Ascending aorta (tissue), 2 donors: ENCODE data around the gene KRT14. TPM values are rescaled to one million over a fixed set of nuclear protein-coding genes. Genes with fewer than 3 reads are reported as not detected.

Source experiments
- DNase-seq, 2 donors: peaks; one replicate each; pipeline ENCODE4 v3.0.0-alpha.2; 2019; ENCODE audit warnings: low spot score in 2 of 2
- H3K27ac ChIP-seq, 2 donors: fragments of 200-600 bp; sonication (generic); one replicate each; pipeline ENCODE4 v1.5.1; 2016 to 2017; ENCODE audit warnings: mild to moderate bottlenecking in 1 of 2
- H3K27me3 ChIP-seq: fragments of 200-600 bp; sonication (generic); one replicate; pipeline ENCODE4 v1.5.1; 2017
- H3K36me3 ChIP-seq, 2 donors: fragments of 200-600 bp; sonication (generic); one replicate each; pipeline ENCODE4 v1.5.1; 2016
- H3K4me1 ChIP-seq, 2 donors: fragments of 200-600 bp; sonication (generic); one replicate each; pipeline ENCODE4 v1.5.1; 2016 to 2017; ENCODE audit warnings: mild to moderate bottlenecking in 1 of 2
- H3K4me3 ChIP-seq, 2 donors: fragments of 200-600 bp; sonication (generic); one replicate each; pipeline ENCODE4 v1.5.1; 2016 to 2017; ENCODE audit warnings: mild to moderate bottlenecking in 1 of 2
- H3K9me3 ChIP-seq, 2 donors: fragments of 200-600 bp; sonication (generic); one replicate each; pipeline ENCODE4 v1.5.1; 2016
- CTCF ChIP-seq, 3 experiments: fragments of 200-600 bp in 2 of 3; fragments of 450-650 bp in 1 of 3; sonication (generic) in 2 of 3; IDR thresholded peaks; one replicate each; pipeline ENCODE4 v1.5.1; 2016 to 2019; ENCODE audit warnings: antibody characterized with exemption in 3 of 3, mild to moderate bottlenecking in 1 of 3, moderate library complexity in 1 of 3
- intact Hi-C: fragments of 100-400 bp; cut with DNase I; formaldehyde crosslinking; loops from one replicate; pipeline ENCODE4 v1.15.1; 2023
- total RNA-seq: library from RNA; depleted of rRNA; stranded (reverse); fragments of >200 nt; gene quantifications from one replicate; pipeline ENCODE4 v1.1.0, GENCODE V29; 2016

KRT14 gene
- total RNA-seq, 1 donor from 2014 or later = 10.3 TPM

- intact Hi-C loops = no loop called here
- H3K27me3 ChIP-seq = no peaks in the 10 kb centered on the region
- no peak overlapping the region for H3K27ac ChIP-seq
Observed at GRCh38 chr17:41561554-41561953, 25.1 kb downstream of the KRT14 start.

GRCh38 chr17:41559548-41559947 is 27.1 kb downstream of the KRT14 start:
- H3K9me3 ChIP-seq = no peaks in the 10 kb centered on the region
- H3K4me1 ChIP-seq = no peaks in the 10 kb centered on the region
- no peak overlapping the region for H3K27ac ChIP-seq
- TF ChIP-seq CTCF (IDR thresholded peaks at IDR 0.05) = no peak
- no peaks in the 10 kb centered on the region for H3K27me3 ChIP-seq
- intact Hi-C loops = no loop called here
- H3K36me3 ChIP-seq = no peaks in the 10 kb centered on the region
- H3K4me3 ChIP-seq = no peak overlapping the region
- no peak for DNase-seq

More at GRCh38 chr17:41561554-41561953, 25.1 kb downstream of the KRT14 start:
- Histone ChIP-seq H3K36me3 (no peaks in the 10 kb centered on the region), H3K4me1 (no peaks in the 10 kb centered on the region), H3K4me3 (no peak overlapping the region), H3K9me3 (no peaks in the 10 kb centered on the region)
- DNase-seq = no peak
- no peak for TF ChIP-seq CTCF (IDR thresholded peaks at IDR 0.05)

- intact Hi-C loops = no loop called here
- DNase-seq = no peak
- Histone ChIP-seq H3K27ac (no peak overlapping the region), H3K27me3 (no peaks in the 10 kb centered on the region), H3K4me3 (no peak overlapping the region), H3K36me3 (no peaks in the 10 kb centered on the region), H3K9me3 (no peaks in the 10 kb centered on the region), H3K4me1 (no peaks in the 10 kb centered on the region)
- no peak for TF ChIP-seq CTCF (IDR thresholded peaks at IDR 0.05)
Observed at GRCh38 chr17:41556931-41557330, 29.8 kb downstream of the KRT14 start.

- Histone ChIP-seq H3K4me3 (no peak overlapping the region), H3K36me3 (no peaks in the 10 kb centered on the region), H3K27me3 (no peaks in the 10 kb centered on the region), H3K4me1 (no peaks in the 10 kb centered on the region), H3K27ac (no peak overlapping the region), H3K9me3 (no peaks in the 10 kb centered on the region)
- TF ChIP-seq CTCF (IDR thresholded peaks at IDR 0.05) = no peak
- intact Hi-C loops = no loop called here
- no peak for DNase-seq
Observed at GRCh38 chr17:41556306-41556705, 30.4 kb downstream of the KRT14 start.

- intact Hi-C loops = no loop called here
- no peaks in the 10 kb centered on the region for H3K9me3 ChIP-seq
- H3K27me3 ChIP-seq = no peaks in the 10 kb centered on the region
Observed at GRCh38 chr17:41555105-41555887, 31.4 kb downstream of the KRT14 start.

More at GRCh38 chr17:41555105-41555887, 31.4 kb downstream of the KRT14 start:
- Histone ChIP-seq H3K27ac (no peak overlapping the region), H3K4me1 (no peaks in the 10 kb centered on the region), H3K36me3 (no peaks in the 10 kb centered on the region), H3K4me3 (no peak overlapping the region)
- TF ChIP-seq CTCF (IDR thresholded peaks at IDR 0.05) = no peak
- DNase-seq = no peak
